H7 (cell line): ENCODE results near the gene CXorf49. TPM values are rescaled to one million over a fixed set of nuclear protein-coding genes. Genes with fewer than 3 reads are reported as not detected.

Source experiments
- DNase-seq: peaks from one replicate; pipeline ENCODE4 v3.0.0; 2012
- H3K27me3 ChIP-seq: 2 replicates; pipeline ENCODE4 v1.6.0; 2011; ENCODE audit warnings: mild to moderate bottlenecking, low read length; ENCODE audit not compliant: control insufficient read depth, insufficient read depth
- H3K36me3 ChIP-seq: replicated peaks from 2 replicates; pipeline ENCODE4 v1.5.1; 2011; ENCODE audit warnings: low read length; ENCODE audit not compliant: control insufficient read depth, insufficient read depth
- H3K4me3 ChIP-seq: 2 replicates; pipeline ENCODE4 v1.5.1; 2011; ENCODE audit warnings: low read depth, mild to moderate bottlenecking, control low read depth, low read length, moderate library complexity; ENCODE audit not compliant: insufficient read depth
- total RNA-seq: library from RNA; depleted of rRNA; stranded (reverse); fragments of >200 nt; shearing (Covaris generic); gene quantifications from 2 replicates; pipeline ENCODE4 v1.2.3, GENCODE V29; 2014; rRNA removed

CXorf49 gene
- total RNA-seq, 1 experiment from 2014 or later: not detected

- no peaks in the 10 kb centered on the region for H3K36me3 ChIP-seq
- no peak overlapping the region for H3K4me3 ChIP-seq
- peak; percentile 45 for DNase-seq
These were observed 51.6 kb downstream of the CXorf49 start for GRCh38 chrX:71666240-71667223.

GRCh38 chrX:71665747-71666146 lies 52.3 kb downstream of the CXorf49 start:
- H3K27me3 ChIP-seq: no peaks in the 10 kb centered on the region
- DNase-seq: peak; percentile 18

More at GRCh38 chrX:71666240-71667223, 51.6 kb downstream of the CXorf49 start:
- H3K27me3 ChIP-seq: no peaks in the 10 kb centered on the region

GRCh38 chrX:71664889-71665491 lies 53.1 kb downstream of the CXorf49 start:
- peak; percentile 22 for DNase-seq
- Histone ChIP-seq H3K27me3 (no peaks in the 10 kb centered on the region), H3K4me3 (no peak overlapping the region), H3K36me3 (no peaks in the 10 kb centered on the region)

More at GRCh38 chrX:71665747-71666146, 52.3 kb downstream of the CXorf49 start:
- H3K36me3 ChIP-seq: no peaks in the 10 kb centered on the region
- H3K4me3 ChIP-seq: no peak overlapping the region

Other genes with a start within 250 kb of the CXorf49 start
- 74.9 and 88.1 TPM in 2 replicates for gene OGT, start 185.2 kb downstream of the CXorf49 start, total RNA-seq
- gene GCNA, start 139.8 kb downstream of the CXorf49 start, total RNA-seq: 0.55 and 1.1 TPM in 2 replicates
- gene CXCR3, start 99.8 kb downstream of the CXorf49 start, total RNA-seq: not detected in 2 replicates
- gene CXorf49B, start 45.1 kb upstream of the CXorf49 start, total RNA-seq: not detected in 2 replicates
- 3.7 and 7.5 TPM in 2 replicates for gene NHSL2, start 192.6 kb upstream of the CXorf49 start, total RNA-seq